Measurements from ENCODE around the gene MRPS30. TPM values are rescaled to one million over a fixed set of nuclear protein-coding genes. Genes with fewer than 3 reads are reported as not detected.

Gene MRPS30
- total and polyA plus RNA-seq, 2 of the 4 experiments (the other 2 are of a cell fraction), result 18.3 to 51.4 TPM

DNA sequence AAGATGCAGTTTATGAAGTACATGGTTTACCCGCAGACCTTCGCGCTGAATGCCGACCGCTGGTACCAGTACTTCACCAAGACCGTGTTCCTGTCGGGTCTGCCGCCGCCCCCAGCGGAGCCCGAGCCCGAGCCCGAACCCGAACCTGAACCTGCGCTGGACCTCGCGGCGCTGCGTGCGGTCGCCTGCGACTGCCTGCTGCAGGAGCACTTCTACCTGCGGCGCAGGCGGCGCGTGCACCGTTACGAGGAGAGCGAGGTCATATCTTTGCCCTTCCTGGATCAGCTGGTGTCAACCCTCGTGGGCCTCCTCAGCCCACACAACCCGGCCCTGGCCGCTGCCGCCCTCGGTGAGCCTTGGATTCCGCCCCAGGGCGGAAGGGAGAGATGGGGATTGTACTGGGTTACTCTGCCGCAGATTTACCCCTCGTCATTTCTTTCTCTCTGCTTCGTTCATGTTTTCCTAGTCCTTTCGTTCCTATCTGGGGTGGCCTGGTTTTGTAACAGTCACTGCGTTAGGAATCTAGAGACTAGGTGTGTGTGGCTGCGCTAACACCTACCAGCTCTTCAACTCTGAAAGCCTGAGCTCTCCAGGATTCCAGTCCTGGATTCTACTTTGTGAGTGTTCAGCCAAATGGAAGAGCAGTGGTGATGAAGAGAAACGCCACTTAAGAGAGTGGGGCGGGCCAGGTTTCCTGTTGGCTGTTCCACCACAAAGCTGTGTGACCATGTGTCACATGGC lies 638 bp downstream of the MRPS30 start:
- H2AK9ac ChIP-seq (replicated peaks; ENCODE audit: low read depth, low read length, poor library complexity), result peak overlapping the region; percentile 89
- CTCF ChIA-PET, result no interaction called here
- no TSS peak for BruUV-seq (replicated peaks)
- TF ChIP-seq POLR2A (IDR thresholded peaks at IDR 0.05; ENCODE audit: low read depth, low read length) (peak; percentile 40; the same call in 1 of the 2 replicates), SMC3 (IDR thresholded peaks at IDR 0.05; ENCODE audit: low read depth, low read length) (no peak), NFE2L2 (IDR thresholded peaks at IDR 0.05; ENCODE audit: low read depth, low read length) (no peak), MXI1 (IDR thresholded peaks at IDR 0.05; ENCODE audit: borderline replicate concordance, low read depth, low read length) (peak; percentile 24; the same call in 1 of the 2 replicates), USF2 (IDR thresholded peaks at IDR 0.05; ENCODE audit: low read depth, low read length) (peak; percentile 54), RFX5 (IDR thresholded peaks at IDR 0.05; ENCODE audit: low read depth, low read length) (no peak), CHD1 (IDR thresholded peaks at IDR 0.05; ENCODE audit: low read depth, low read length) (no peak), CEBPB (IDR thresholded peaks at IDR 0.05; ENCODE audit: low read depth, low read length) (no peak), FOS (IDR thresholded peaks at IDR 0.05; ENCODE audit: low read depth, low read length) (no peak), MAZ (IDR thresholded peaks at IDR 0.05; ENCODE audit: borderline replicate concordance, low read depth, low read length) (no peak), MAFK (IDR thresholded peaks at IDR 0.05; ENCODE audit: low read depth, low read length) (no peak), RCOR1 (IDR thresholded peaks at IDR 0.05; ENCODE audit: insufficient replicate concordance, low read length) (no peak)
- TF ChIP-seq, protein P1, sequence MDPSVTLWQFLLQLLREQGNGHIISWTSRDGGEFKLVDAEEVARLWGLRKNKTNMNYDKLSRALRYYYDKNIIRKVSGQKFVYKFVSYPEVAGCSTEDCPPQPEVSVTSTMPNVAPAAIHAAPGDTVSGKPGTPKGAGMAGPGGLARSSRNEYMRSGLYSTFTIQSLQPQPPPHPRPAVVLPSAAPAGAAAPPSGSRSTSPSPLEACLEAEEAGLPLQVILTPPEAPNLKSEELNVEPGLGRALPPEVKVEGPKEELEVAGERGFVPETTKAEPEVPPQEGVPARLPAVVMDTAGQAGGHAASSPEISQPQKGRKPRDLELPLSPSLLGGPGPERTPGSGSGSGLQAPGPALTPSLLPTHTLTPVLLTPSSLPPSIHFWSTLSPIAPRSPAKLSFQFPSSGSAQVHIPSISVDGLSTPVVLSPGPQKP (IDR thresholded peaks at IDR 0.05; ENCODE audit: borderline replicate concordance, low read depth, low read length), result no peak
- TF ChIP-seq, protein P2, sequence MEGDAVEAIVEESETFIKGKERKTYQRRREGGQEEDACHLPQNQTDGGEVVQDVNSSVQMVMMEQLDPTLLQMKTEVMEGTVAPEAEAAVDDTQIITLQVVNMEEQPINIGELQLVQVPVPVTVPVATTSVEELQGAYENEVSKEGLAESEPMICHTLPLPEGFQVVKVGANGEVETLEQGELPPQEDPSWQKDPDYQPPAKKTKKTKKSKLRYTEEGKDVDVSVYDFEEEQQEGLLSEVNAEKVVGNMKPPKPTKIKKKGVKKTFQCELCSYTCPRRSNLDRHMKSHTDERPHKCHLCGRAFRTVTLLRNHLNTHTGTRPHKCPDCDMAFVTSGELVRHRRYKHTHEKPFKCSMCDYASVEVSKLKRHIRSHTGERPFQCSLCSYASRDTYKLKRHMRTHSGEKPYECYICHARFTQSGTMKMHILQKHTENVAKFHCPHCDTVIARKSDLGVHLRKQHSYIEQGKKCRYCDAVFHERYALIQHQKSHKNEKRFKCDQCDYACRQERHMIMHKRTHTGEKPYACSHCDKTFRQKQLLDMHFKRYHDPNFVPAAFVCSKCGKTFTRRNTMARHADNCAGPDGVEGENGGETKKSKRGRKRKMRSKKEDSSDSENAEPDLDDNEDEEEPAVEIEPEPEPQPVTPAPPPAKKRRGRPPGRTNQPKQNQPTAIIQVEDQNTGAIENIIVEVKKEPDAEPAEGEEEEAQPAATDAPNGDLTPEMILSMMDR (conservative IDR thresholded peaks at IDR 0.05; ENCODE audit: low read depth, low read length), result no peak

More for the DNA sequence above, 638 bp downstream of the MRPS30 start:
- Histone ChIP-seq H3K27ac (ENCODE audit: insufficient read depth, low read length) (peak overlapping the region; percentile 79), H3K4me2 (ENCODE audit: low read depth, low read length) (peak overlapping the region; percentile 78), H3K79me1 (ENCODE audit: low read depth in 1 of 2, low read length in 2 of 2) (peaks cover 0 to 14% of the 10 kb centered on the region in 2 experiments), H4K20me1 (ENCODE audit: insufficient read depth, low read length) (no peaks in the 10 kb centered on the region; the same call in 1 of the 2 replicates), H2BK20ac (ENCODE audit: low read depth, low read length) (no peak overlapping the region), H4K8ac (ENCODE audit: low read depth in 2 of 2, low read length in 2 of 2) (peak overlapping the region; percentile 72 to 84), H3K23ac (ENCODE audit: low read depth, low read length) (peak overlapping the region; percentile 74), H3K18ac (ENCODE audit: low read depth, low read length) (no peak overlapping the region), H4K5ac (ENCODE audit: low read depth, low read length) (peak overlapping the region; percentile 78), H3K9ac (ENCODE audit: low read depth, low read length) (peak overlapping the region; percentile 80), H3K27me3 (ENCODE audit: control insufficient read depth, insufficient read depth, low read length) (no peaks in the 10 kb centered on the region), H2BK15ac (ENCODE audit: low read depth, low read length) (no peak overlapping the region), H2AK5ac (ENCODE audit: low read depth, low read length) (no peak overlapping the region; the same call in 1 of the 2 replicates), H3K56ac (ENCODE audit: extremely low read depth, insufficient read depth, low read length) (peak overlapping the region; percentile 70; the same call in 1 of the 2 replicates), H3K4me1 (ENCODE audit: control insufficient read depth, insufficient read depth, low read length) (no peaks in the 10 kb centered on the region), H3K9me1 (ENCODE audit: insufficient read depth, low read length) (no peaks in the 10 kb centered on the region), H2BK120ac (ENCODE audit: low read depth, low read length) (no peak overlapping the region), H2AFZ (replicated peaks; ENCODE audit: low read length, poor library complexity) (peak overlapping the region; percentile 98), H3K14ac (replicated peaks; ENCODE audit: low read depth, low read length) (peak overlapping the region; percentile 46), H4K91ac (ENCODE audit: insufficient read depth, low read depth, low read length) (peak overlapping the region; percentile 24; the same call in 1 of the 2 replicates), H3K9me3 (ENCODE audit: control insufficient read depth, insufficient read depth, low read length) (no peaks in the 10 kb centered on the region), H2BK5ac (ENCODE audit: low read depth, low read length, poor library complexity, severe bottlenecking) (peak overlapping the region; percentile 73), H3K4me3 (ENCODE audit: insufficient read depth, low read depth, low read length) (peak overlapping the region; percentile 88), H3K4ac (ENCODE audit: low read depth, low read length) (peak overlapping the region; percentile 84; the same call in 1 of the 2 replicates), H3K36me3 (ENCODE audit: control insufficient read depth, insufficient read depth, low read length) (peaks cover 6% of the 10 kb centered on the region)
- in situ Hi-C loops (cut with MboI; ENCODE audit: low sequenced_read_pairs), result no loop called here
- POLR2A ChIA-PET (ENCODE audit: unreplicated experiment), result interaction anchor here (0.6 kb wide), 1 partner anchor 1593 kb away, joined by 5 read pairs; no protein-coding TSS in a partner anchor
- DNase-seq (peak; percentile 62), ATAC-seq (ENCODE audit: low read depth) (peak; percentile 50)
- intact Hi-C loops (cut with micrococcal nuclease), result no loop called here
- dilution Hi-C loops (cut with HindIII; ENCODE audit: low sequenced_read_pairs, unreplicated experiment), result no loop called here
- WGBS, 2 experiments (ENCODE audit: extremely low coverage in 2 of 2, insufficient read length in 1 of 2), result 0% methylated on average over 9 of the region's 45 CpGs; no CpG with 5 or more reads in 1 of the 2 experiments

All from IMR-90 (cell line).